ENCODE data around the gene LRRC74A.

The LRRC74A gene

GRCh38 chr14:76918256-76918781, 92.1 kb downstream of the LRRC74A start:
- FAIRE-seq = no peak
- DNase-seq (ENCODE audit: insufficient read length, low spot score) = no peak

GRCh38 chr14:76918782-76919394, 92.7 kb downstream of the LRRC74A start:
- no peak for DNase-seq (ENCODE audit: insufficient read length, low spot score)
- FAIRE-seq = no peak

Measured in GM19239 (cell line).